Measurements from ENCODE around the gene SLC39A3. TPM values are rescaled to one million over a fixed set of nuclear protein-coding genes. Genes with fewer than 3 reads are reported as not detected.

The SLC39A3 gene
- total and polyA plus RNA-seq, 2 experiments from 2014 or later = 36.1 to 44.3 TPM

GRCh38 chr19:2766594-2767372, 27.0 kb upstream of the SLC39A3 start:
- Histone ChIP-seq H3K9me3 (ENCODE audit: low read depth) (no peaks in the 10 kb centered on the region), H3K9me2 (replicated peaks; ENCODE audit: insufficient read depth) (no peaks in the 10 kb centered on the region), H3K36me3 (replicated peaks; ENCODE audit: insufficient read depth, low read depth) (no peaks in the 10 kb centered on the region), H3K27ac (no peak overlapping the region), H3K4me3 (no peak overlapping the region), H3K4me1 (ENCODE audit: insufficient read depth) (no peaks in the 10 kb centered on the region), H3K79me2 (peaks cover 34% of the 10 kb centered on the region), H3K4me2 (no peak overlapping the region), H4K20me1 (ENCODE audit: insufficient read depth, poor library complexity, severe bottlenecking) (peaks cover 28% of the 10 kb centered on the region), H2AFZ (no peak overlapping the region), H3K27me3 (no peaks in the 10 kb centered on the region)
- no peak for DNase-seq (ENCODE audit: low spot score)
- 98% methylated on average over 33 of the region's 35 CpGs for WGBS (ENCODE audit: low lambda C conversion rate, missing lambda C conversion rate)
- TF ChIP-seq EZH2 (IDR thresholded peaks at IDR 0.05; ENCODE audit: borderline replicate concordance) = no peak
- no peak for TF ChIP-seq CTCF (IDR thresholded peaks at IDR 0.05; ENCODE audit: poor library complexity)
- TF ChIP-seq EZH2phosphoT487 (IDR thresholded peaks at IDR 0.05; ENCODE audit: low read depth, severe bottlenecking, unreplicated experiment) = no peak

DNA sequence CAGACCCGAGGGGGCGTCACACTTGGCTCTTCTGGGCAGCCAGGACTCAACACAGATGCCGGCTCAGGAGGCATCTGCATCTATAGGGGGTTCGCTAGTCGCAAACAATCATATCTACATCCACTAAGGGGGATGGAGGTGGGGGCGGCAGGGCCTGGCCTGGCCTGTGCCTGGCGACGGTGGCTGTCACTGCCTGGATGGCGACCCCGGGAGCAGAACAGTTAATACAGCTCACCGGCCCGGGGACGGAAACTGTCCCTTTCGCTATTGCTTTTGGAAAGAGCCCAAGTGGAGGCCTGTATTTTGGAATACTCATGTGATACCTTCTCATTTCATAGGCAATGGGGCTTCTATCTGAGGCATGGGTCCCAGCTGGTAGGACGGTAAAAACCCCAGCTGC, 25.6 kb upstream of the SLC39A3 start:
- Histone ChIP-seq H3K79me2 (peaks cover 20% of the 10 kb centered on the region), H3K27ac (no peak overlapping the region), H3K4me2 (no peak overlapping the region), H3K9me2 (replicated peaks; ENCODE audit: insufficient read depth) (no peaks in the 10 kb centered on the region), H4K20me1 (ENCODE audit: insufficient read depth, poor library complexity, severe bottlenecking) (peaks cover 14% of the 10 kb centered on the region), H3K36me3 (replicated peaks; ENCODE audit: insufficient read depth, low read depth) (no peaks in the 10 kb centered on the region), H3K4me1 (ENCODE audit: insufficient read depth) (no peaks in the 10 kb centered on the region), H3K9me3 (ENCODE audit: low read depth) (no peaks in the 10 kb centered on the region), H3K4me3 (no peak overlapping the region), H3K27me3 (no peaks in the 10 kb centered on the region), H2AFZ (no peak overlapping the region)
- DNase-seq (ENCODE audit: low spot score) = no peak
- WGBS (ENCODE audit: low lambda C conversion rate, missing lambda C conversion rate) = 97% methylated on average over 15 of the region's 15 CpGs
- TF ChIP-seq EZH2 (IDR thresholded peaks at IDR 0.05; ENCODE audit: borderline replicate concordance) = no peak

DNA sequence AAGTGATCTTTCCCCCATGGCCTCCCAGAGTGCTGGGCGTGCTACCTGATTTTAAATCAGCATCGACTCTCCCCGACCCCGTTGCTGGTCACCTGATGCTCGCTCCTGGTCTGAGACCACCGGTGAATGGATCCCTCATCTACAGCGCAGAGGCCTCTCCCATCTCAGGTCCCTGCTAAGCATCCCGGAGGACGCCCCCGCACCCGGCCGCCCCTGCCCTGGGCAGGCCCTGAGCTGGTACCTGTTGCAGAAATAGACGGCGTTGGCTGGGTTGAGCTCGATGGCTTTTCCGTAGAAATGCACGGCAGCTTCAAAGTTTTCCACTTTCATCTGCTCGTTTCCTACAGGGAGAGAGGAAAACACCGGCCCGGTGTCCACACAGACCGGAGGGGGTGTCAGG, 25.1 kb upstream of the SLC39A3 start:
- Histone ChIP-seq H3K9me2 (replicated peaks; ENCODE audit: insufficient read depth) (no peaks in the 10 kb centered on the region), H3K79me2 (peaks cover 16% of the 10 kb centered on the region), H3K4me2 (no peak overlapping the region), H3K9me3 (ENCODE audit: low read depth) (no peaks in the 10 kb centered on the region), H3K4me1 (ENCODE audit: insufficient read depth) (no peaks in the 10 kb centered on the region), H4K20me1 (ENCODE audit: insufficient read depth, poor library complexity, severe bottlenecking) (peaks cover 11% of the 10 kb centered on the region), H3K27me3 (no peaks in the 10 kb centered on the region), H3K4me3 (no peak overlapping the region), H3K36me3 (replicated peaks; ENCODE audit: insufficient read depth, low read depth) (no peaks in the 10 kb centered on the region), H2AFZ (no peak overlapping the region), H3K27ac (no peak overlapping the region)
- no peak for DNase-seq (ENCODE audit: low spot score)
- no peak for TF ChIP-seq EZH2phosphoT487 (IDR thresholded peaks at IDR 0.05; ENCODE audit: low read depth, severe bottlenecking, unreplicated experiment)
- no peak for TF ChIP-seq CTCF (IDR thresholded peaks at IDR 0.05; ENCODE audit: poor library complexity)
- TF ChIP-seq EZH2 (IDR thresholded peaks at IDR 0.05; ENCODE audit: borderline replicate concordance) = no peak
- WGBS (ENCODE audit: low lambda C conversion rate, missing lambda C conversion rate) = 99% methylated on average over 20 of the region's 21 CpGs

DNA sequence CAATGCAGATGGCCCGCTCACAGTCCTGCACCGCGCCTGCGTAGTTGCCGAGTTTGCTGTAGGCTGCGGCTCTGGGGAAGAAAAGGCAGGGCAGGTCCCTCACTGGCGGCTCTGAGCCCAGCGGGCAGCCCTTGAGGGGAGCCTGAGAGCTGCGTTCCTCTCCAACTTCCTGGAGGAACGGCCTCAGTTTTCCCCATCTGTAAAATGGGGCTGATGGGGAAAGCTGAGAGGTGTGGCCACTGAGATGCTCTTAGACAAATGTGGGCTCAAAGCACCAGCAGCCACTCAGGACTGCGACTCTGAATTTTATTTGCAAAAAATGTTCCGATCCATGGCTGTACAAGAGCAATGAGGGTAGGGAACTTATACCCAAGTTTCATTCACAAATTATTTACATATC, 23.9 kb upstream of the SLC39A3 start:
- over 99% methylated on average over 12 of the region's 12 CpGs for WGBS (ENCODE audit: low lambda C conversion rate, missing lambda C conversion rate)
- no peak for TF ChIP-seq EZH2phosphoT487 (IDR thresholded peaks at IDR 0.05; ENCODE audit: low read depth, severe bottlenecking, unreplicated experiment)
- TF ChIP-seq EZH2 (IDR thresholded peaks at IDR 0.05; ENCODE audit: borderline replicate concordance) = no peak
- TF ChIP-seq CTCF (IDR thresholded peaks at IDR 0.05; ENCODE audit: poor library complexity) = no peak
- no peaks in the 10 kb centered on the region for H3K36me3 ChIP-seq (replicated peaks; ENCODE audit: insufficient read depth, low read depth)
- no peak overlapping the region for H2AFZ ChIP-seq
- no peak overlapping the region for H3K4me3 ChIP-seq
- no peaks in the 10 kb centered on the region for H3K9me2 ChIP-seq (replicated peaks; ENCODE audit: insufficient read depth)
- H3K27ac ChIP-seq = no peak overlapping the region
- H3K27me3 ChIP-seq = no peaks in the 10 kb centered on the region
- H4K20me1 ChIP-seq (ENCODE audit: insufficient read depth, poor library complexity, severe bottlenecking) = peaks cover 5% of the 10 kb centered on the region
- H3K79me2 ChIP-seq = peaks cover 7% of the 10 kb centered on the region
- DNase-seq (ENCODE audit: low spot score) = no peak
- H3K4me2 ChIP-seq = no peak overlapping the region
- H3K4me1 ChIP-seq (ENCODE audit: insufficient read depth) = no peaks in the 10 kb centered on the region
- no peaks in the 10 kb centered on the region for H3K9me3 ChIP-seq (ENCODE audit: low read depth)
